D721Med (cell line): ENCODE results near the gene GRIK4.

Source experiments
- DNase-seq: peaks from one replicate; pipeline ENCODE4 v3.0.0; 2011; ENCODE audit warnings: low spot score; ENCODE audit not compliant: insufficient read length
- FAIRE-seq: peaks from 2 replicates; lab custom pipeline; 2011; peaks lifted over from hg19 to GRCh38; lab: Jason Lieb, UNC
- CTCF ChIP-seq: IDR thresholded peaks from 2 replicates; pipeline ENCODE4 v1.5.1; 2012; ENCODE audit warnings: mild to moderate bottlenecking, control low read depth; ENCODE audit not compliant: insufficient read depth; ENCODE audit errors: missing control alignments

GRIK4 gene

GRCh38 chr11:120651396-120651795, 139.8 kb downstream of the GRIK4 start:
- no peak for FAIRE-seq
- DNase-seq: no peak
- no peak for TF ChIP-seq CTCF

- FAIRE-seq: no peak
- no peak for TF ChIP-seq CTCF
- DNase-seq: no peak
Measured at GRCh38 chr11:120651836-120652235, 140.3 kb downstream of the GRIK4 start.

- DNase-seq (no peak), FAIRE-seq (no peak)
- no peak for TF ChIP-seq CTCF
Measured at GRCh38 chr11:120652705-120653335, 141.3 kb downstream of the GRIK4 start.

GRCh38 chr11:120655589-120655988, 144.0 kb downstream of the GRIK4 start:
- no peak for FAIRE-seq
- DNase-seq: no peak
- TF ChIP-seq CTCF: no peak

- FAIRE-seq (no peak), DNase-seq (no peak)
- TF ChIP-seq CTCF: no peak
Measured at GRCh38 chr11:120657306-120658070, 145.9 kb downstream of the GRIK4 start.

- FAIRE-seq (no peak), DNase-seq (no peak)
- no peak for TF ChIP-seq CTCF
Measured at GRCh38 chr11:120658071-120658423, 146.5 kb downstream of the GRIK4 start.

- no peak for FAIRE-seq
- TF ChIP-seq CTCF: no peak
Measured at GRCh38 chr11:120659076-120659475, 147.5 kb downstream of the GRIK4 start.

More at GRCh38 chr11:120659076-120659475, 147.5 kb downstream of the GRIK4 start:
- DNase-seq: no peak
